DMS 273 treated with DMSO at 0.1 percent for 48 hours (cell line): ENCODE data around the gene P2RX2.
A peak's percentile ranks its signal among the peaks of the same experiment; 100 is the strongest.

ENCODE experiments used
- DNase-seq: peaks from one replicate; lab custom pipeline; 2025; lab: John Stamatoyannopoulos, UW

P2RX2 gene

DNA sequence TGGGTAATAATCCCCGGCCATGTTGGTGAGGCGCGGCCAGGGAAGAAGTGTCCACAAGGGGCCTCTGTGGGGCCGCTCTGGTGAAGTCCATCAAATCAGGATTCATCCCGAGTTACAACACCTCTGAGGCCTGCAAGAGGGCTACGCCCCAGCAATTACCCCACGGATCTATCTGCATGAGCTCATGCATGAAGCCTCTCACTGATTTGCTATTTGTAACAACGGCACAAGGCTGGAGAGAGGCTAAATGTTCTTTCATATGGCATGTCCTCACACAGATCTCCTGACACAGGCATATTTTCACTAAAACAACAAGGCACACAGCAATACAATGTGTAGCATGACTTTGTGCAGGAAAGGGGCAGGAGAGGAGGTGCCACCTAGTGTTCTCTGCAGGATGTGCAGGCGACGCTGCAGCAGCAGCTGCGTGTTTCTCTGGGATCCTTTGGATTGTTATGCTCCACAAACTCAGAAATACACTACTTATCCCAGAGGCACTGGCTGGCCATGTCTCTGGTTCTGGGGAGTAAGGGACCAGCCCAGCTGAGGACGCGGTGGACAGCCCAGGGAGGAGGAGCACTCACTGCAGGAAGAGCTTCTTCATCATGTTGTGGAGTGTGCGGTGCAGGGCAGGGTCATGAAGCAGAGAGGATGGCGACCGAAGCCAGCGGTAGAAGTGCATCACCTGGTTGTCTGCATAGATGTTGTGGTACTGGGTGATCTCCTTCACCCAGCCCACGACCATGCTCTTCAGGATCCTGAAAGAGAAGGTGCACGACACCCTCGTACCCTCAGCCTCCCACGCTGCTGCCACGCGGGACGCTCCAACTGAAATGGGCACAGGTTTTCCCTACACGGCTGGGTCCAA is 20.2 kb downstream of the P2RX2 start:
- no peak for DNase-seq

DNA sequence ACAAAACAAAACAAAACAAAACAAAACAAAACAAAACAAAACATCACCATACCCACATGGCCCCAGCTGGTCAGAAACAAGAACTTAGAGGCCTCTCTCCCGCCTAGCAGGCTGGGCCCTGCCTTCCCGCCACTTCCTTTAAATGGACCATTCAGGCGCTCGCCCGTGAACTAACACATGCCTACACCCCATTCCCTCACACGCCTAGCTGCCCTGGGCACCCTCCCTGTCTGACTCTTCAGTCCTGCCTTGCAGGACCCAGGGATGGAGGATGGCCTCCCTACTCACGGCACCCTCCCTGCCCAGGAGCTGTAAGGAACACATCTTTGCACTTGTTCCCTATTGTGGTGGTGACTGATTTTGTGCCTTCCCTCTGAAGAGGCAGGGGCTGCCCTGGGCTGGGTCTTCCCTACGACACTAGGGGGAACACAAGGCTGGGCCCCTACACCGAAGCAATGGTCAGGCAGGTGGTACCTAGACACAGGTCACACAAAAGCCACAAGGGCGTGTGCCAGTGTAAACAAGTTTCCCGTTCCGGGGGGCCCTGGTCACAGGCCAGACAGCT is 21.5 kb downstream of the P2RX2 start:
- DNase-seq, result no peak

DNA sequence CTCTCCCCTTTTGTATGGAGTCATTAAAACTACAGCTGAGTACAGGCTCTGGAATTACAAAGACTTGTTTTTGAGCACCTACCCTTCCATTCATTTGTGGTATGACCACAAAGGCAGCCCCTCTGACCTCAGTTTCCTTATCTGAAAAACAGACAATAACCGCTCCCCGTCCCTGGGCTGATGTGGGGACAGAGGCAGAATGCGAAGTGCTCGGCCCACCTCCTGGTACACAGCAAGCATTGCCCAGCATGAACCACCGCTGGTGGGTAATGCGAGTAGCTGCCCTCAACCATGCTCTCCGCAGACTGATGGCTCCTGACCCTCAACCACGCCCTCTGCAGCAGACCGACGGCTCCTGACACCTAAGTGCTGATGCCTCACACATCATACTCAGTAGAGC is 22.4 kb downstream of the P2RX2 start:
- DNase-seq, result no peak

DNA sequence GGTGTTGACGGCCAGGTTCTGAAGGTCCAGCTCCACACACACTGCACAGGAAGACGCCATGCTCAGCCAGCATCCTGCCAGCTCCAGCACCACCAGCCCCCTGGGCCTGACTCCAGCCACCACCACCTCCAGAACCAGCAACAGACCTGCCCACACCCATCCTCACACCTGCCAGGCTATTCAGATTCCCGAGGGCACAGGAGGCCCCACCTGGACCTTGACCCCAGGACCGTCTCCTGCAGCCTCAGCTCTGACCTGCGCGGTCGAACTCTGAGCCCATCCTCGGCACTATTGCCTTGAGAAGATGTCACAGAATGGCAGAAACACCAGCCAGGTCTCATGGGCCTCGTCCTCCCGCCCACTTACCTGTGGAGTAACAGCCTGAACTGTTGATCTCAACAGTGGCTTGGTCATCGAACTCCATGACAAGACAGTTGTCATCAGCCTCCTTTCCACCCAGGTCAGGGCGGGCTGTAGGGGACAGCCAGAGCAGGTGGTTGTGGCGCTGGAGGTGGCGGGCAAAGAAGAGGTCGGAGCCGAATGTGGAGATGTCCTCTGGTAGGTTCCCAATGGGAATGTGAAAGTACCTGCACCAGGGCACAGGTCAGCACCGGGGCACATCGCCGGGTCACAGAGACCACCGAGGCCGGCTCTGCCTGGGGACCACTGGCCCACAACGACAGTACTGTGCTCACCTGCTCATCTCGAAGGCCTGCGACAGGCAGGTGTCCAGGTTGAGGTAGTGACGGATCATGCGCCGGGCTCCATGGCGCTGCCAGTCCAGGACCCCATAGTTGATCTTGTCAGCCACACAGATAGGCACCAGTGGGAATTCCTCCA is 23.5 kb downstream of the P2RX2 start:
- no peak for DNase-seq

DNA sequence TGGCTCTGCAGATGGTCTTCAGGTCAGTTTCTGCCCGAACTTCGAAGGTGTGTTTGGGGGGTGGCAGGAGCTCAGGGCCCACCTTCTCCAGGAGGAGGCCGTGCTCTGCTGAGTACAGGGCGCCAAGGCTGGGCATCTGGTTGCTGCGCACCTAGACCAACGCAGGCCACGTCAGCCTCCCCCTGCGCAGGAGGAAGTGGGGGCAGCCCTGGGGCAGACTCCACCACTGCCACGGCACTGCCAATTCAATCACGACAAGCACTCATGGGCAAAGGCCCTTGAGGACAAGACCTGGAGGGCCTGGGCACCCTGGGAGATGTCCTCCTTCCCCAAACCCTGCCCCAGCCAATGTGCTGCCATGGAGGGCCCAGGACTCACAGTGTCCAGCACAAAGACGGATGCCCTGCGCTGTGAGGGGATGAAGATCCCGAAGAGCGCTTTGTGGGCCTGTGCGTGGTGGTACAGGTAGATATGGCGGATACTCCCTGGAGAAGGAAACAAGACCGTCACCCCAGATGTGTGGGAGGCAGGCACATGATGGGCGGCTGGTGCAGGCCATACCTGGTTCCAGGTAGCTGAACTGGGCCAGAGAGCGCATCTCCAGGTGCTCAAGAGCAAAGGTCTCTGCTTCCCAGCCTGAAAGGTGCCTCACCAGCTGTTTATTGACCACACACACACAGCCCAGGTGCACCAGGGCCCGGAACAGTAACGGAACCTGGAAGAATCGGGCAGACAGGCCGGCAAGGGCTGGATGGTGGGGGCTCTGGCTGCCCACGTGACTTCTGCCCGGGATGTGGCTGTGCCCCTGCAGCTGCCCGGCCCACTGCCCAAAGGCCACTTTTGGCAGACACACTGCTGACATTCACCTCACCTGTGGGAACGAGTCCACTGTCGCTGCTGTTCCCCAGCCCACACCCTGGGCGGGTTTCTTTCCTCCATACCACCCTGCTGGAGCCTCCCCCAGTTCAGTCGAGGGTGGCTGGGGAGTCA is 24.6 kb downstream of the P2RX2 start:
- no peak for DNase-seq

DNA sequence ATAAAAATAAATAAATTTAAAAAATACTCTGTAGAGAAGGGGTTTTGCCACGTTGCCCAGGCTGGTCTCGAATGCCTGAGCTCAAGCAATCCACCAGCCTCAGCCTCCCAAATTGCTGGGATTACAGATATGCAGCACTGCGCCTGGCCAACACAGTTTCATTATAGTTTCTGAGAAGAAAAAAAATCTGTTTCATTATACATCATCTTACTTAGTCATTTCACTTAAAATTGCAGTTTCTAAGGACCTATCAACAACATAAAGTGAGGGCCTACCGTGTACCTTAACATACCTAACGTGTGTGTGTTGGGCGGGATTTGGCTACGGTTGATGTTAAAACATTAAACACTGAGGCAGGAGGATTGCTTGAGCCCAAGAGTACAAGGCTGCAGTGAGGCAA is 28.3 kb downstream of the P2RX2 start:
- DNase-seq, result no peak

DNA sequence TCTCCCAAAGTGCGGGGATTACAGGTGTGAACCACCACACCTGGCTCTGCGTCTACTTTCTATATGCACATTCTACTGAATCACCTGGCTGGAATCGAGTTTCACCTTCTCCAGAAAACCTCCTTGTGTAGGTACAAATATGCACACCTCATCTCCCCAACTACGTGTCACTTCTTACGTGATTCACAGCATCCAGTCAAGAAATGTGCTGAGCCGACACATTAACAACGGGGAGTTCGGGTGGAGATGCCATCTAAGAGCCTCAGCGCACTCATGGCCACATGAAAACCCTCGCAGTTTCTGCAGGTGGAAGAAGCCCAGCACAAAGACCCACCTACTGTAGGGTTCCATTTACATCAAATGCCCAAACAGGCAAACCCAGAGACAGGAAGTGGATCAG is 29.3 kb downstream of the P2RX2 start:
- no peak for DNase-seq

DNA sequence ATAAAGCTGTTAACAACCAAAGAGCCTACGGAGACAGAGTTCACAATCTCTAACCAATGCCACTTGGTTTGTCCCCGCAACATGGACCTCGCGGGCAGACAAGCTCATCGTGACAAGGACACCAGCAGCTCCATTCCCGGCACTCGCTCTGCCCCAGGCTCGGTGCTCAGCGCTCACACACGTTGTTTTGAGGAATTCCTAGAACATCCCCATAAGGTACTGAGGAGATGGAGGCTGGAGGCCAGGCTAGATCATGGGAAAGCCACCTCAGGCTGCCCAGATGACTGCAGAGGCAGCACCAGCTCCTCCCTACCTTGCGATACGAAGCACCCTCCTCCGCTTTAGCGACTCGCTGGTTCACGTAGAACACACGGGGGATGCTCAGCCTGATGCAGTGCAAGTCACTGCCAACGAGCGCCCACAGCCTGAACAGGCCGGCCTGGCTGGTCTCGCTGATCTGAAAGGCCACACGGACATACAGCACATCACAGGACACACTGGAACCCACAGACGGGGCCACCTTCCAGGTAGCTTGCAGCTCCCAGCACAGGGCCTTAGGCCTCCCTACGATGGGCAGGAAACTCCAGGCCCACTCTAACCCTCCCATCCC is 30.1 kb downstream of the P2RX2 start:
- no peak for DNase-seq

GRCh38 chr12:132649226-132649945 is 30.8 kb downstream of the P2RX2 start:
- DNase-seq, result no peak

- peak; percentile 100 for DNase-seq
These were observed 33.0 kb downstream of the P2RX2 start for GRCh38 chr12:132651444-132652100.

GRCh38 chr12:132653567-132654290 is 35.2 kb downstream of the P2RX2 start:
- no peak for DNase-seq

DNA sequence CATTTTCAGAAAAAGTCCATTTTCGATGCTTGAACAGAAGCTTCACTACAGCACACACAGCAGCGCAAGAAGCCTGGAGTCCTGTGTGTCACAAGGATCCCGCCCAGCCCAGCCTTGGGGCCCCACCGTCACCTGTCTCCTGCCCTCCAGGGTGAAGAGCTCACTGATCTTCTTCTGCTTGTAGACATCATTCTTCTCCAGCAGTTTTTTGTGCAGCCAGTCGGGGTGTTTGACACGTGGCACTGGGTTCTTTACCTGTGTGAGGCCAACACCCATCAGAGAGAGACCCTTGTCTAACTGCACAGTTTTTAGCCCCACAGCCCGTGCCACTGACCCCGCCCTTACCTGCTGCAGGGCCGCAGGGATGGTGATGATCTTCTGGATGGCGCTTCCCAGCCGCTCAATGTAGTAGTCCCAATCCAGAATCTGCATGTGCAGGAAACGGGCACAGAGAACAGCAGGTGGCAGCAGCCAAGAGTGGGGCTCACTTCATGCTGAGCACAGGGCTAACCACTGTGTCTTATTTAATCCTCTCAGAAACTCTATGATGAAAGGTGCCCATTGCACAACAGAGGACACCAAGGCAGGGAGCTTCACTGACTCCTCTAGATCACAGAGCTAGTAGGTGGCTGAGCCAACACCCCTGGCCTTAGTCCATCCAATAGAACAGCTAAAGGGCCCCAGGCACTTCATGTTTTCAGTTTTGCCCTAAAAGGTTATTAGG is 38.6 kb downstream of the P2RX2 start:
- DNase-seq, result no peak

DNA sequence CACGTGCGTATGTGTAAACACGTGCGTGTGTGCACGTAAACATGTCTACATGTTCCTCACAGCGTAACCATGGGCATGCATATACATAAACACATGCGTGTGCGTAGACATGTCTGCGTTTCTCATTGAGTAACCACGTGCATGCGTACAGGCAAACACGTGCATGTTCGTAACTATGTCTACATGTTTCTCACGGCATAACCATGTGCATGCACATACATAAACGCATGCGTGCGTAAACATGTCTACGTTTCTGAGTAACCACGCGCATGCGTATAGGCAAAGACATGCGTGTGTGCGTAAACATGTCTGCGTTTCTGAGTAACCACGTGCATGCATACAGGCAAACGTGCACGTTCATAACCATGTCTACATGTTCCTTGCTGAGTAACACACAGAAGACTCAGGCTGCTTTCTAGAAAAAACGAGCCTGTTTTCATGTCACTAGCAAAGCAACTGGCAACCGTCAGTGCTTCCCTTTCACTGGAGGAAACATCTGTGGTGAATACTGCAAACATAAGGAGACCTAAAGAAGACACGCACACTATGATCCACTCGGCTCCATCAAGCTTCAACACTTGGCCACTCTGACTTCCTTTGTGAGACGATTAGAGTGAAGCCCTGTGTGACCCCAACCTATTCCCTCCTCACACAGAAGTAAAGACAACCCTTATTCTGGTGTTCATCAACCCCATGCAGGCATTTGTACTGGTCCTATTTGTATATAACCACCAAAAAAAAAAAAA is 39.7 kb downstream of the P2RX2 start:
- DNase-seq, result no peak

DNA sequence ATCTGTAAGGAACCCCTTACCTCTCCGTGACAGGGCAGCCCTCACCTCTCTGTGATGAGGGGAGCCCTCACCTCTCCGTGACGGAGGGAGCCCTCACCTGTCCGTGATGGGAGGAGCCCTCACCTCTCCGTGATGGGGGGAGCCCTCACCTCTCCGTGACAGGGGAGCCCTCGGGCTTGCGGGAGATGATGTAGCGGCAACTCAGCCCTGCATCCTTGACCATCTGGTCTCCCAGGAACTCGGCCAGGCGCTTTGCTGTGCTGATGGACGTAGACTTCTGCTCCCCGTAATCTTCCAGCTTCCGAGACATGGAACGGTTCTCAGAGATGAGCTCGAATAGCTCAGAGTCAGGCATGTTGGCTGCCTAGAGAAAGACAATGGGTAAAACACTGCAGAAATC is 40.6 kb downstream of the P2RX2 start:
- no peak for DNase-seq

DNA sequence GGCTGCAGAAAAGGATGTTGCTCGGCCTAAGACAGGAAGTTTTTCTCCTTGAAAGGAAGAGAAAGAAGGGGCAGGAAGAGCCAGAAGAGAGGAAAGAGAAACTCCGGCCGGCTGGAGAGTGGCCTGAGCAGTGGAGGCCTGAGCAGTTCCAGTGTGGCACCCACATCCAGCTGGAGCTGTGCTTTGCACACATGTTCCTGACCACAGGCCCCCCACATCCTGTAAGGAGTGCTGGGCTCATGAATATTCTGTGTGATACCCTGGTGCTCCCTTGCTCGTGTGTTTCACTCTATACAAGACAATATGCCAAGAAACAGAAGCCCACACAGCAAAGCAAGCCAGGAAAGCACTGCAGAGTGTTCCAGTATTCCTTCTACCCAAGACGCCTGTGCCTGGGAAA is 41.5 kb downstream of the P2RX2 start:
- no peak for DNase-seq

GRCh38 chr12:132660996-132661395 is 42.4 kb downstream of the P2RX2 start:
- no peak for DNase-seq

GRCh38 chr12:132661972-132662371 is 43.4 kb downstream of the P2RX2 start:
- DNase-seq, result no peak
